SW 1271 (cell line): ENCODE results near the gene FBXO2.
A peak's percentile ranks its signal among the peaks of the same experiment; 100 is the strongest.

Experiments used
- DNase-seq, 2 experiments: peaks; one replicate each; lab custom pipeline; 2025; lab: John Stamatoyannopoulos, UW

The FBXO2 gene, protein sequence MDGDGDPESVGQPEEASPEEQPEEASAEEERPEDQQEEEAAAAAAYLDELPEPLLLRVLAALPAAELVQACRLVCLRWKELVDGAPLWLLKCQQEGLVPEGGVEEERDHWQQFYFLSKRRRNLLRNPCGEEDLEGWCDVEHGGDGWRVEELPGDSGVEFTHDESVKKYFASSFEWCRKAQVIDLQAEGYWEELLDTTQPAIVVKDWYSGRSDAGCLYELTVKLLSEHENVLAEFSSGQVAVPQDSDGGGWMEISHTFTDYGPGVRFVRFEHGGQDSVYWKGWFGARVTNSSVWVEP

DNA sequence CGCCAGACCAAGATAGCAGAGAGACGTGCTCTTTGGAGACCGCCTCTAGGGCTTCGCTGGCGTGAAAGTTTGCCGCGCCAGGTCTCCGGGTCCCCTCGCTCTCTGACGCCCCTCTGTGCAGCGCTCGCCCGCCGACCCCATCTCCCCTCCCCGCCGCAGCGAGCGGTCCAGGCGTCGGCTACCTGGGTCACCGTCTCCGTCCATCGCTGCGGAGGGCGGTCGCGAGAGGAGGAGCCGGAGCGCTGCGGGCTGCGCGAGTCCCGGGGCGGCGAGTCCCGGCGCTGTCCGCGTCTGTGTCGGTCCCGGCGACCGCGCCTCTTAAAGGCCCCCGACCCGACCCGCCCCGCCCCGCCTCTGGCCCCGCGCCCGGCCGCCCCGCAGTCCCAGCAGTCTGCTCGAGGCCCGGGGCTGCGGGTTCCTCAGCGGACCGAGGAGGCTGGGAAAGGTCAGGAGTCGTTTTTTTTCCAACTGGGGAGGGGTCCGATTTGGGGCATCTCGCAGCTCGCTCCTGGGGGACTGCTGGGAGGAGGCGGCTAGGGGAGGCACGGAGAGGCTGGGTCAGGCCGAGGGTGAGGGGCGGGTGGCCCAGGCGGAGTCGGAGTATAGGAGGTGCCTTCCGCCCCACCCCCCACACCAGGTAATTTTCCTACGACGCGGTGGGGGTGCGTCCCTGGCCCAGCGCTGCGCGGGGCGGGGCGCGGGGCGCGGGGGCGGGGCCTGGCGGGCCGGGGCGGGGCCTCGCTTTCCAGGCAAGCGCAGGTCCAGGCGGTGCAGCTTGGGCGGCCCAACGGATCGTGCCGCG lies at the start of gene FBXO2, which contains the start of gene FBXO44:
FBXO2 (minus strand) TSS at position 293 of the 802 bp plus-strand sequence; CDS start at position 204, 89 bp downstream.
FBXO44 (plus strand) TSS at position 741 of the 802 bp plus-strand sequence. CDS start 959 bp downstream, outside the sequence.
- peak in 1 of 2 experiments; percentile 23 for DNase-seq

DNA sequence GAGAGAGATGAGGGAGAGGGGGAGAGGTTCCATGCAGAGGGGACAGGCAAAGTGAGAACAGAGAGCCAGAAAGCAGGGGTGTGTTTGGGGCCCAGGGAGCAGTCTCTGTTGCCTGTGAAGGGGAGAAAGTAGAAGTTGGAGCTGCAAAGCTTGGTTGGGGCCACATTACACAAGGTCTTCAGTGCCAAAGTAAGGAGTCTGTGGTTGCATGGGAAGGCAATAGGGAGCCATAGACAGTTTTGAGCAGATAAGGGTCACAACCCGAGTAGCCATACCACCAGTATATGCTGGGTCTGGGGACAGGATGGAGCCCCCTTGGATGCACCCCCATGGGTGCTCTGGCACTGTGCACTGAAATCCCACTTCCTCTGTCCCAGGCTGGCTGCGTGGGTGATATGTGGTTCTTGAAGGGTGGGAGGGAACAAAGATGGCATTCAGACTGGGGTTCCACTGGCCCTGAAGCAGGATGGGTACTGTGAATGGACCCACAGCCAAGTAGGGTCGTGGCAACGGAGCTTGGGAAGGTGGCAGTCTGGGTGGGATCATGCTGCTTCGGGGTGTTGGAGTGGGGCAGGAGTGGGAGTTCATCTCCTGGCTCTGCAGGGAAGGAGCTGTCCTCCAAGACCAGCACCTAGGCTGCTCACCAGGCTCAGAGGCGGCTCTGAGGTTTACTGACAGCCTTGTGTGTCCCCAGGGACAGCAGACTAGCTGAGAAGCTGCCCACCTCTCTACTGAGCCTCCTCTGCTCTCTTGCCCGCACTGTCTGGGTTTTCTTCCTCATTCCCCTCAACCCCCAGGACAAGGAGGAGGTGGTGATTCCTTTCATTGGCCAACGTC lies 49.3 kb upstream of the FBXO2 start:
- DNase-seq, result no peak

DNA sequence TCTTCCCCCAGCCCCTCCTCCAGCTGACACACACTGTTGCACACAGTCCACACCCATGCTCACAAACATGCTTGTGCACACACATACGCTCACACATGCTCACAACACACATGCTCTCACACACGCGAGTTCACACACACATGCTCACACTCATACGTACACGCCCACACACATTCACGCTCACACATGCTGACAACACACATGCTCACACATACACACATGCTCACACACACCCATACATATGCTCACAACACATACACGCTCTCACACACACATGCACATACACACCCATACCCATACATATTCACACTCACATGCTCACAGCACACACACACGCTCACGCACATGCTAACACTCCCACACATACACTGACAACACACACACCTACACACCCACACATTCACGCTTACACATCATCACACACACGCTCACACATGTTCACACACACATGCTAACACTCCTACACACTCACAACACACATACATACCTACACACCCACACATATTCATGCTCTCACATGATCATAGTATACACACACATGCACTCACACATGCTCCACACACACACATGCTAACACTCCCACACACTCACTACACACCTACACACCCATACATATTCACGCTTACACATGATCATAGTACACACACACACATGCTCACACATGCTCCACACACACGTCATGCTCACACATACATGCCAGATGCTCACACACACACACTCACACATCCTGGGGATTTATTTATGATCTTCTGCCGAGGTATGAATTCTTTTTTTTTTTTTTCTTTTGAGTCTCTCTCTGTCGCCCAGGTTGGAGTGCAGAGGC lies 48.0 kb upstream of the FBXO2 start:
- no peak for DNase-seq

DNA sequence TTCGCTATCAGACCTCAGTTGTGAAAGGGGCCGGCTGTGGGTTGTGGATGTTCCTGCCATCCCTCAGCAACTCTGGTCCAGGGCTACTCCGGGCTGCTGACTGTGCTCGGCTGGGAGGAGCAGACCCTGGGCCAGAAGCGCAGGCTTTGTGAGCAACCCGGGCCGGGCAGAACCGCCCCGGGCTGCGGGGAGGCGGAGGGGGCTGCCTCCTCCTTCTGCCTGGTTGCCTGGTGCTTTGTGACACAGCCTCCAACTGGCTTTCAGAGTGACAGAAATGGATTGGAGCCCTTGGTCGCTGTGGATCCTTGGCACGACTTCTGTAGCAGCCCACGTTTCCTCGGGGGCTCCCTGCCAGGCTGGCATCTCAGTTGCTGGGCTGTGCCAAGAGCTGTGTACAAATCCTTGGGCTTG lies 47.3 kb upstream of the FBXO2 start:
- no peak for DNase-seq

DNA sequence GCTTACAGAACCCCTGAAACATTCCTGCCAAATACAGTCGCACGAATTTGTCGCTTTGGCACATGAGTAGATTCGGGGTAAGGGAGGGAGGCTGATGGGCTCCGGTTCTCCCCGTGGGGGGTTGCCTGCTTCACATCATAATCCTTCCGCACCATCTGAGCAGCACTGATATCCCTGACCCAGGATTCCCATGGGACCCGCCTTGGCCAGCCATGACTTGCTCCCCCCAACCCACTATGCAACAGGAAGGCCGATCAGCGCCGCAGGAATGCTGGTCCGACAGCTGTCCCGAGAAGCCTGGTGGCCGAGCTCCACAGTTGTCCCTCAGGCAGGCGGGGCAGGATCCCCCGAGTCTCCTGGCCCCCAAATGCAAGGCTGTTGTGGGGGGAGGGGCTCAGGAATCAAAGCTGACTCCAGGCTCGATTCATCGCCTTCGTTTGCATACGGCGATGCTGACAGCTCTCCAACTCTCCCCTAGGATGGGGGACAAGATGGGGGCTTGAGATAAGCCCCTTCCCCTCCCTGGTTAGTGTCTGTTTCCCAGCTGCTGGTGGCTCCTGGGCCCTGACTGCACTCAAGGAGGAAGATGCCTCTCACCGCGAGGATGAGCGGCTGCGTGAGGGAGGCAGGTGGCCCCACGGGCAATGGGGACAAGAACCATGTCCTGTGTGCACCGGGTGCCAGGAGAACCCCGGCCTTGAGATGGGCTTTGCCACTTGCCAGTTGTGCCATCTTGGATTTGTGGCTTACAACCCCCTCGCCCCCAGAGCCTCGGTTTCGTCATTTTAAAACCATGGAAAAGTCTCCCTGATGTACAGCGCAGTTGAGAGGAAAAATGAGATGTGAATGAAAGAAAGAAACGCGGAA lies 46.6 kb upstream of the FBXO2 start:
- no peak for DNase-seq

DNA sequence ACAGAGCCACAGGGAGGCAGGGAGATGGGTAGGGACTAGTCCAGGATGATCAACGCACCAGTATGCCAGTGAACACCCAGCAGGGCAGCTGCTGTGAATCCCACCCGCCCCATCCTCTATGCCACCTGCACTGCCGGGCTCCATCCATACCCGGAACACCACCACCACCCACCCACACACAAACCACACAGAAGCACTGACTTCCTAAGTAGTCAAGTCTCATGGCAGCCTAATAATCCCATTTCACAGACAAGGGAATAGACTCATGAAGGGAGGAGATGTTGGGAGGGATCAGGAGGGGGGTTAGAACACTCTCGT lies 43.6 kb upstream of the FBXO2 start:
- no peak for DNase-seq

DNA sequence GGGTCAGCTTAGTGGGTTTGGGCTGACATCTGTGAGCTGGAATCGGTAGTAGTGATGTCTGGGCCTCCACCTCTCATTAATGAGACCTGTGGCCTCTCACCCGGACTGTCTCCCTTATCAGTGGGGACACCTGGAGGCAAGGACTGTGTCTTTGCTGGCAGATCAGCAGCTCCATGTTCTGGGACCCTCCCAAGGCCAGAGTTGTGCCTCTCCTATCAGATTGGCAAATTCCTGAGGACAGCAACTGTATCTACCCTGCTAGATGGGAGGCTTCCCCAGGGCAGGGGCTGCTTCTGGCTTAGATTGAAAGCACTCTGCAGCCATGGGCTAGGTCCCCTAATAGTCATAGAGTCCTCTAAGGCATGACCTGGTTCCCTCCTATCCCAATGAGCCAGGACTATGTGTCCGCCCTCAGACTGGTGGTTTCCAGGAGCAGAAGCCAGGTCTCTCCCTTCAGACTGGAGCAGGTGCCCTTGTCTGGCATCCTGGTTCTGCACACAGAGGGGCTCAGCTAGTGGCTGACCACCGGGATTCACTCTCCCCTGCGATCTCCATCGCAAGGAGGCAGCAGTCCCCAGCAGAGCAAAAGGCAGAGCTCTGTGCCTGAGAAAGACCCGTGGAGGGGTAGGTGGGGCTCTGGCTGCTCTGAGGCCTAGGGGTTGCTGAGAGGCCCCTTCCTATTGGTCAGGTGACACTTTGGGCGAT lies 43.1 kb upstream of the FBXO2 start:
- DNase-seq, result no peak

DNA sequence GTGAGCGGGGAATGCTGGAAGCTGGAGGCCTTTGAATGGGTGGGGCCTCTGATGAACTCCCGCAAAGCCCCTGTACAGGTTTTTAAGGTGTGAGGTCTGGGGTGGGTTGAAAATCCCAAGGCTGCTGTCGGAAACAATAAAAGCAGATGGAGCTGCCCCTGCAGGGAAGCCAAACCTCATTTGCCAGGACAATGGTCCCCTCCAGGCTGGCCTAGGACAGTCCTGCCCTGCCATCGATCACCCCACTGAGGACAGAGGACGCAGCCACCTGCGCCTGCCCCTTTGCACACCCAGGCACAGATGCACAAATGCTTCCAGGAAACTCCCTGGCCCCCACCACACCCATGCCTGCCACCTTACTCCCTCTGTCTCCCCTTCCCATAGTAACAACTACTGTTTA lies 41.6 kb upstream of the FBXO2 start:
- no peak for DNase-seq

DNA sequence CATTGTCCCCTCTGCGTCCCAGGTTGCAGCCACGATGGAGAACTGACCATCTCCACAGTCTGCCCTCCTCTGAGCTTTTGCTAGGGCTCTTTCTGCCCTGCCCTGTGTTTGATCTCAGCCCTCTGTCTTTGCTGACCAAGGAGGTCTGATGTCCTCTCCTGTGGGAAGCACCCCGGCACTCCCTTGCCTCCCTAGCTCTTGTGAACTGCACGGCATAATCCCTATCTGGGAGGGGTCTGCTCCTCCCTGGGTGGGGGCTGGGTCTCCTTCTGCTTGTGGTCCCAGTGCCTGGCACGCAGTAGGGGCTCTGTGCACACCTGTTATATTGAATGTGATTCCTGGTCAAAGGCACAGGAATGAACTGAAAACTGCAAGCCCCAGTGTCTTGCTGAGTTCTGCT lies 39.7 kb upstream of the FBXO2 start:
- no peak for DNase-seq

DNA sequence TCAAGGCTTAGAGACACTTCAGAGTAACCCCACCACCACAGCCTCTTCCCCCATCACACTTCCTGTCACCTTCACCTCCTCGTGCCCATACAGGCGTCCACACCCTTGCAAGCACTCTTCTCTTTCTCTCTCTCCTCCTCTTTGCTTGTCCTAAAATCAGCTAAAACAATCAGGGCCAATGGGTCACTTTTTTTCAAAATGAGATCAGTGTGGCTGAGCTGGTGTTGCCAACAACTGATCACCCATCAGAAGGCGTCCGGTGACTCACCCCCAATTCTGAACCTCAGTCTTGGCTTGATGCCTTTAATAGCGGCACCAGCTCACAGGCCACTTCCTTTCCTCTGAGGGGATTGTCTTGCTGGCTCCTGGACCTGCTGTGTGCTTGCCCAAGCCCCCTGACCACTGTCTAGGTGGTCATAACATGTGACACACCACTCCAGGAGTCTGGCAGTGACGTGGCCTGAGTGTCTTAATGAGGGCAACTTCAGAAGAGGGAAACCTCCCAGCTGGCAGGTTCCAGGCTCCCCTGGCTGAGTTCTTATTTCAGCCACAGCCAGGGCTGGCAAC lies 38.9 kb upstream of the FBXO2 start:
- peak; percentile 8 to 64 for DNase-seq

DNA sequence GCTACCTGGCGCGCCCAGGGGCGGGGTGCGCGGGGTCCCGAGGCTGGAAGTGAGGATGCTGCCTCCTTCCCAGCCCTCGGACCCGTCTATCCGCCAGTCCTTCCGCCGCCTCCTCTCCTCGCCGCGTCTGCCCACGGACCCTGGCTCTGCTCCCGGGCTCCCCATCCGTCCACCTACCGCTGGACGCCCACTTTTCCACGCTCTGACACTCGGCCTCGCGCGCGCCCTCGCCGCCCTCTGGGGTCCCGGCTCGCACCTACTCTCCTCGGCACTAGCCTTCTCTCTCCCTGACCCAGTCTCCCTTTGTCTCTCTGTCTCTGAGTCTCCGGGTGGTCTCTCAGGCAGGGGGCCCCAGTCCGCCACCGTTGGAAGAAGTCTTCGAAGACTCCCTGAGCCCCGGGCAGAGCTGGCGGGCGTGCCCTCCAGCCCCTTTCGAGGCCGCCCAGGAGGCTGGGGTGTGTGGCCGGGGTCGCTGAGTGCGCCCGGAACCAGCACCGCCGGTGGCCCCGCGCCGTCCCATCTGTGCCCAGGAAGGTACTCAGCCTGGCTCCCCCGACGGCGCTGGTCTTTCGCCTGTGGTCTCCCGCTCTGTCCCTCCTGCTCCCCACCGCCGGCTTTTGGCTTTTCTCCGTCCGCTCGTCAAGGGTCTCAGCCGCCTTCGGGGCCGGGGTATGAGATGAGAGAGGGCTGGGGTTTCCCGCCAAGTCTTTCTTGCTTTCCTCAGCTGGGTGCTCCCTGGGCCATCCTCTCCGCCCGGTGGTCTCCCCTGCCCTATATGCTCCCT lies 37.9 kb upstream of the FBXO2 start:
- DNase-seq, result no peak

DNA sequence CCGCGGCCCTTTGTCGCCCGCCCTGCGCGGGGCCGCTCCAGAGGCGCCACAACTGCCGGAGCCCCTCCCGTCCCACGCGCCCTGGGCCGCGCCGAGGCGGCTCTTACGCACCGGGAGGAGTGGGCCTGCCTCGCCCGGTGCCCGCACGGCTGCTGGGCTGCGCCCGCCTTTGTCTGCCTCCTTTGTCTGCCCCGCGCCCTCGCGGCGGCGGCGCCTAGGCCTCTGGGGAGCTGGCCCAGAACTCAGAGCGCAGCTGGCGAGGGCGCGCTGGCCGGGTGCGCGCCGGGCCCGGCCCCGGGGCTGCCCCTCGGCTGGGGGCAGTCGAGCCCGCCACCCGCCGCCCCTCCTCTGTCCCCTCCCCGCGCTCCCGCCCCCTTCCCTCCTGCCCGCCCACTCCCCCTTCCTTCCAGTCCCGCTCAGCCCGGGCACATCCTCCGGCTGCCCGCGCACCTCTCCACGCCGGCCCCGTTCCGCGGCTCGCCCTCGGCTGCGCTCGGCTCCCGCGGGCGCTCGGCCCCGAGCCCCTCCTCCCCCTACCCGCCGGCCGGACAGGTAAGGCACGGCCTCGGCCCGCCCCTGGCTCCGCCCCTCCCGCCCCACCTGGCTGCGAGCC lies 37.2 kb upstream of the FBXO2 start, which contains the start of gene DRAXIN:
DRAXIN (plus strand) TSS at position 409 of the 613 bp plus-strand sequence. CDS start 14,549 bp downstream, outside the sequence.
- DNase-seq, result no peak

DNA sequence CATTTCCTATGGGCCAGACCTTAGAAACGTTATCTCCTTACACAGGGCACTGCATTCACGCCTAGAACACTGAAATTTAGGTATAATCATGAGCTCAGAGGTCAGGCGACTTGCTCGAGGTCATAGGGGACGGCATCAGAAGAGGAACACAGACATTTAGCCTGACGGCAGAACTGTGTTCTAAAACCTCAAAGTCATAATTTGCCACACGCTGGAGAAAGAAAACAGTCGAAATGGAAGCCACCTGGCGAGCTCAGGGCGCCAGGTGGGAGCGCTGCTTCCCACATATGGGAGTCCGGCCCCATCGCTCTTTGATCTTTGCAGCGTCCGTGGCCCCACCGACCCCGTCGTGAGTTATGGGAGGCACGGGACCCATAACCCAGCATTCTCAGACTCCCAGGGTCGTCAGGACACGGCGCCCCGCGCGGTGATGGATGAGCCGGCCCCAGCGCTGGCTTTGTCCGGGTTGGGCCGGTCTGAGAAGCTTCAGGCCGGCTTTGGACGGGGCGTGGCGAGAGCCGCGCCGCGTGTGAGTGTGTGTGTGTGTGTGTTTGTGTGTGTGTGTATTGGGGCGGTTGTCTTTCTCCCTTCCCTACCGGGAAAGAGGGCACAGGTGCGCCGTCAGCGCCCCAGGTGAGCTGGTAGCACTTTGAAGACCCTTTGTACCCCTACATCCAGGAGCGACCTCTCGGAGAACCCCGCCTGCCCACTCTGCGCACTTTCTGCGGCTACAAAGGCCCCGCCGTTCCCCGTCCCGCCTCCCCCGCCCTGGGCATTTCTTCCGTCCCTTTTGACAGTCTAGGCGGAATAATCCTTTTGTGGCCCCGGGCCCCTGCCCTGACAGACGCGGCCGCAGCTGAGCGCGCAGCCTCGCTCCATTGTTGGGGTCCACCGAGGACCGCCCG lies 36.4 kb upstream of the FBXO2 start:
- DNase-seq, result no peak

DNA sequence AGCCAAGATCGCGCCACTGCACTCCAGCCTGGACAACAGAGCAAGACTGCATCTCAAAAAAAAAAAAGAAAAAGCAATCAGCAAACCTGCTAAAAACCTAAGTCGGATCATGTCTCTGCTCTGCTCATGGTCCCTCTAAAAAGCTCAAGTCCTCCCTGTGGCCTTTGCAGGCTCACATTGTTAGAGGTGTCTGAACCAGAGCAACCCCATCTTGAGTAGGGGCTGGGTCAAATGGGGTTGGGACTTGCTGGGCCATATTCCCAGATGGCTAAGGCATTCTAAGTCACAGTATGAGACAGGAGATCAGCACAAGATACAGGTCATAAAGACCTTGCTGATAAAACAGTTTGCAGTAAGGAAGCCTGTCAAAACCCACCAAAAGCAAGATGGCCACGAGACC lies 34.3 kb upstream of the FBXO2 start:
- no peak for DNase-seq

DNA sequence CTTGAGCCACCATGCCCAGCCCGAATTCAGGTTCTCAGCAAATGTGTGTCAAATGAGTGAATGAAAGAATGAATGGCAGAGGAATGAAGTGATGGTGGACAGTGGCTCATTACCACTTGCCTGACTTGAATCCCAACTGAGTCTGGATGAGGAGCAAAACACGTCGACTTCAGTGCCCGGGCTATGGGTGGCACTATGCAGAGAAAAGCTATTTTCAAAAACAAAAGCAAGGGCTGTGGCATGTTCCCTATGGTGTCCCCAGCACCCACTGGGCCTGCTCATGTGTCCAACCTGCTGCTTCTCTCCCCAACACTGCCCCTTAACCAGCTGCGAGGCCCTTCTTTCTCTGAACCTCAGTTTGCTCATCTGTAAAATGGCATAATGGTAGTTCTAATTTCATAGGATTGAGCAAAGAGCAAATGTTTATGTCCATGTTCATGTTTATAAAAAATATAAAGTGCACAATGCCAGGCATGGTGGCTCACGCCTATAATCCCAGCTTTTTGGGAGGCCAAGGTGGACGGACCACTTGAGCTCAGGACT lies 31.1 kb upstream of the FBXO2 start:
- DNase-seq, result no peak

DNA sequence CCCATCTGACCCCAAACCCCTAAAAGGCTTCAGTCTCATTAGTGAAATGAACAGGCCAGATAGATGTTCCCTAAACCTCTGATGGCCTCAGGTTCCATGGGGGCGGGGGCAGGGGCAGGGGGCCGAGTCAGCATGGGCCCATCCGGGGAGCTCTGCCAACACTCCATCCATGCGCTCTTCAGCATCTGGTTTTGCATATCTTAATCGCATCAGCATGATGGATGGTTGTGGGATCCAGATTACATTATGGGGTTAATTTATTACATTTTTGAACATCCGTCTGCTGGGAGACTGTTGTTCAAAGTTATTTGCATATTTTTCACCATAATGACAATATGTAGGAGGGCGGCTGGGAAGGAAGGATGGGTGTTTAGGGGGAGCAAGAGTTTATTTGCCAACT lies 29.8 kb upstream of the FBXO2 start:
- DNase-seq, result no peak

DNA sequence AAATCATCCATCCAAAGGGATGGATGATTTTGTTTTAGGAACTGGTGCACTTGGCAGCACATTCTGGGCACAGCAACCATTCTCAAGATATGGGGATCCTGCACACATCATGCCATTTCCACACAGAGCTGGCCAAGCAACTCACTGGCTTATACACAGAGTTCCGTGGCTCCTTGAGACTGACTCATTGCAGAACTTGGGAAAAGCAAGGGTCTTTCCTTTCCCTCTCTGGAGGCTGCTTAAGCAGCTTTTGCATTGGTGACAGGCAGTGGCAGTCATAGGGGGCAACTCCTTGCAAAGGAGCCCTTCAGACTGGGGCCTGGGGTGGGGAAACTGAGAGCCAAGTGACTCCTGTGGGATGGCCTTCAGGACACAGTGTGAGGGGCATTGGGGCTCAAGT lies 28.6 kb upstream of the FBXO2 start:
- no peak for DNase-seq
